HepG2 (cell line): ENCODE data around the gene TNFAIP3. TPM values are rescaled to one million over a fixed set of nuclear protein-coding genes. Genes with fewer than 3 reads are reported as not detected.

Experiments used
- ATF7 ChIP-seq, 2 experiments: fragments of 450-650 bp in 1 of 2; sonication (generic) in 1 of 2; formaldehyde crosslinking in 1 of 2; IDR thresholded peaks; 2 replicates each; pipeline versions ENCODE4 v1.4.0 to v1.6.1; 2016 to 2020; ENCODE audit warnings: antibody characterized with exemption in 1 of 2, mild to moderate bottlenecking in 1 of 2, missing genetic modification reagents in 1 of 2
- CC2D1A ChIP-seq: sonication (generic); formaldehyde crosslinking; IDR thresholded peaks from 2 replicates; pipeline ENCODE4 v1.8.1; 2023; ENCODE audit warnings: mild to moderate bottlenecking, missing genetic modification reagents
- CEBPB ChIP-seq: IDR thresholded peaks from 2 replicates; pipeline ENCODE4 v1.6.1; 2011; ENCODE audit warnings: low read depth, low read length, improper control_type of control experiment, borderline replicate concordance
- CREB1 ChIP-seq, 2 experiments: fragments of 450-650 bp in 1 of 2; IDR thresholded peaks; 2 replicates each; pipeline ENCODE4 v1.6.1; 2016 to 2017; ENCODE audit warnings: control low read depth in 1 of 2, mild to moderate bottlenecking in 1 of 2, missing compliant biosample characterization in 1 of 2, missing genetic modification characterization in 1 of 2
- FOSL2 ChIP-seq: sonication (generic); formaldehyde crosslinking; IDR thresholded peaks from 2 replicates; pipeline ENCODE4 v1.4.0; 2020; ENCODE audit warnings: missing genetic modification reagents
- SNRNP70 ChIP-seq: fragments of 200-400 bp; formaldehyde crosslinking; IDR thresholded peaks from 2 replicates; pipeline ENCODE4 v1.6.1; 2017; ENCODE audit warnings: mild to moderate bottlenecking, low read depth, low read length, moderate library complexity
- polyA plus RNA-seq, 8 experiments: library from polyadenylated mRNA; depleted of rRNA in 3 of 8; stranded (reverse) in 7 of 8; unstranded in 1 of 8; fragments of >200 nt; fragmentation: Illumina TruSeq in 4 of 8; extraction: Trizol in 4 of 8; gene quantifications; 2 replicates each; pipeline versions ENCODE4 v1.2.1 to v1.2.3, GENCODE V29; 2011 to 2016; ENCODE audit warnings: low read depth in 4 of 8, missing spikeins in 1 of 8, mixed read lengths in 1 of 8; ENCODE audit not compliant: insufficient read depth in 1 of 8
- total RNA-seq, 5 experiments: library from RNA; depleted of rRNA; stranded (reverse); fragments of >200 nt; fragmentation: Illumina TruSeq; extraction: Trizol; gene quantifications; 2 replicates each; pipeline ENCODE4 v1.2.3, GENCODE V29; 2016; ENCODE audit warnings: low read depth in 1 of 5
- TF ChIP-seq, protein P1 (sequence below): sonication (generic); formaldehyde crosslinking; IDR thresholded peaks from 2 replicates; pipeline ENCODE4 v1.4.0; 2020; ENCODE audit warnings: missing genetic modification reagents
- TF ChIP-seq, protein P2 (sequence below): sonication (generic); formaldehyde crosslinking; conservative IDR thresholded peaks from 2 replicates; pipeline ENCODE4 v1.8.0; 2022; ENCODE audit warnings: low read depth, missing genetic modification reagents

Gene TNFAIP3
- total and polyA plus RNA-seq, 2 of the 13 experiments (the other 11 are each of a cell fraction or from before 2014, with no cell fraction given), result 28.2 to 47.1 TPM

- TF ChIP-seq, protein P1, sequence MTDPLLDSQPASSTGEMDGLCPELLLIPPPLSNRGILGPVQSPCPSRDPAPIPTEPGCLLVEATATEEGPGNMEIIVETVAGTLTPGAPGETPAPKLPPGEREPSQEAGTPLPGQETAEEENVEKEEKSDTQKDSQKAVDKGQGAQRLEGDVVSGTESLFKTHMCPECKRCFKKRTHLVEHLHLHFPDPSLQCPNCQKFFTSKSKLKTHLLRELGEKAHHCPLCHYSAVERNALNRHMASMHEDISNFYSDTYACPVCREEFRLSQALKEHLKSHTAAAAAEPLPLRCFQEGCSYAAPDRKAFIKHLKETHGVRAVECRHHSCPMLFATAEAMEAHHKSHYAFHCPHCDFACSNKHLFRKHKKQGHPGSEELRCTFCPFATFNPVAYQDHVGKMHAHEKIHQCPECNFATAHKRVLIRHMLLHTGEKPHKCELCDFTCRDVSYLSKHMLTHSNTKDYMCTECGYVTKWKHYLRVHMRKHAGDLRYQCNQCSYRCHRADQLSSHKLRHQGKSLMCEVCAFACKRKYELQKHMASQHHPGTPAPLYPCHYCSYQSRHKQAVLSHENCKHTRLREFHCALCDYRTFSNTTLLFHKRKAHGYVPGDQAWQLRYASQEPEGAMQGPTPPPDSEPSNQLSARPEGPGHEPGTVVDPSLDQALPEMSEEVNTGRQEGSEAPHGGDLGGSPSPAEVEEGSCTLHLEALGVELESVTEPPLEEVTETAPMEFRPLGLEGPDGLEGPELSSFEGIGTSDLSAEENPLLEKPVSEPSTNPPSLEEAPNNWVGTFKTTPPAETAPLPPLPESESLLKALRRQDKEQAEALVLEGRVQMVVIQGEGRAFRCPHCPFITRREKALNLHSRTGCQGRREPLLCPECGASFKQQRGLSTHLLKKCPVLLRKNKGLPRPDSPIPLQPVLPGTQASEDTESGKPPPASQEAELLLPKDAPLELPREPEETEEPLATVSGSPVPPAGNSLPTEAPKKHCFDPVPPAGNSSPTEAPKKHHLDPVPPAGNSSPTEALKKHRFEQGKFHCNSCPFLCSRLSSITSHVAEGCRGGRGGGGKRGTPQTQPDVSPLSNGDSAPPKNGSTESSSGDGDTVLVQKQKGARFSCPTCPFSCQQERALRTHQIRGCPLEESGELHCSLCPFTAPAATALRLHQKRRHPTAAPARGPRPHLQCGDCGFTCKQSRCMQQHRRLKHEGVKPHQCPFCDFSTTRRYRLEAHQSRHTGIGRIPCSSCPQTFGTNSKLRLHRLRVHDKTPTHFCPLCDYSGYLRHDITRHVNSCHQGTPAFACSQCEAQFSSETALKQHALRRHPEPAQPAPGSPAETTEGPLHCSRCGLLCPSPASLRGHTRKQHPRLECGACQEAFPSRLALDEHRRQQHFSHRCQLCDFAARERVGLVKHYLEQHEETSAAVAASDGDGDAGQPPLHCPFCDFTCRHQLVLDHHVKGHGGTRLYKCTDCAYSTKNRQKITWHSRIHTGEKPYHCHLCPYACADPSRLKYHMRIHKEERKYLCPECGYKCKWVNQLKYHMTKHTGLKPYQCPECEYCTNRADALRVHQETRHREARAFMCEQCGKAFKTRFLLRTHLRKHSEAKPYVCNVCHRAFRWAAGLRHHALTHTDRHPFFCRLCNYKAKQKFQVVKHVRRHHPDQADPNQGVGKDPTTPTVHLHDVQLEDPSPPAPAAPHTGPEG (CRISPR knock-in tag), result no peak
- TF ChIP-seq FOSL2 (CRISPR knock-in tag) (peak; percentile 65), CC2D1A (CRISPR knock-in tag) (0 out of 2 replicates have a peak, but pooled peaks have one; percentile 36), CEBPB (0 out of 2 replicates have a peak, but pooled peaks have one; percentile 2), SNRNP70 (no peak), ATF7 (IDR thresholded peaks at IDR 0.05) (peak; percentile 95), ATF7 (CRISPR knock-in tag; IDR thresholded peaks at IDR 0.05) (no peak), CREB1 (IDR thresholded peaks at IDR 0.05) (peak; percentile 56; the same call in 1 of the 2 replicates), CREB1 (CRISPR knock-in tag; IDR thresholded peaks at IDR 0.05) (no peak)
- TF ChIP-seq, protein P2, sequence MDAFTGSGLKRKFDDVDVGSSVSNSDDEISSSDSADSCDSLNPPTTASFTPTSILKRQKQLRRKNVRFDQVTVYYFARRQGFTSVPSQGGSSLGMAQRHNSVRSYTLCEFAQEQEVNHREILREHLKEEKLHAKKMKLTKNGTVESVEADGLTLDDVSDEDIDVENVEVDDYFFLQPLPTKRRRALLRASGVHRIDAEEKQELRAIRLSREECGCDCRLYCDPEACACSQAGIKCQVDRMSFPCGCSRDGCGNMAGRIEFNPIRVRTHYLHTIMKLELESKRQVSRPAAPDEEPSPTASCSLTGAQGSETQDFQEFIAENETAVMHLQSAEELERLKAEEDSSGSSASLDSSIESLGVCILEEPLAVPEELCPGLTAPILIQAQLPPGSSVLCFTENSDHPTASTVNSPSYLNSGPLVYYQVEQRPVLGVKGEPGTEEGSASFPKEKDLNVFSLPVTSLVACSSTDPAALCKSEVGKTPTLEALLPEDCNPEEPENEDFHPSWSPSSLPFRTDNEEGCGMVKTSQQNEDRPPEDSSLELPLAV (CRISPR knock-in tag), result no peak
- TF ChIP-seq, all 625 proteins: peak for 7
Measured at GRCh38 chr6:137863091-137863797, 3.8 kb upstream of the TNFAIP3 start (continued).
